GM12878 (cell line): Measurements from ENCODE around the gene CDH15. TPM values are rescaled to one million over a fixed set of nuclear protein-coding genes. Genes with fewer than 3 reads are reported as not detected.

ENCODE experiments used
- ATAC-seq: fragments of 200-7000 bp; cut with Tn5 transposase; 3 replicates; pipeline ENCODE4 v1.9.1; 2020; ENCODE audit warnings: mild to moderate bottlenecking, moderate library complexity
- BruUV-seq: library from RNA; stranded (reverse); fragments of 400-500 nt; replicated peaks from 2 replicates; lab custom pipeline; 2021; lab: Mats Ljungman, UMichigan
- CTCF ChIA-PET: fragments of 300-600 bp; sonication (Branson Sonifier 250); formaldehyde crosslinking; extraction: SDS; loops from one replicate; lab custom pipeline; 2021; ENCODE audit warnings: inconsistent platforms; lab: Yijun Ruan, JAX
- POLR2A ChIA-PET: fragments of 350-600 bp; formaldehyde crosslinking; extraction: SDS; loops from one replicate; lab custom pipeline; 2021; ENCODE audit warnings: inconsistent platforms; lab: Charles Lee
- RAD21 ChIA-PET: fragments of 300-600 bp; sonication (Branson Sonifier 250); formaldehyde crosslinking; loops from one replicate; lab custom pipeline; 2023; ENCODE audit warnings: antibody characterized with exemption; ENCODE audit not compliant: unreplicated experiment; lab: Charles Lee
- SMC1A ChIA-PET: fragments of 300-600 bp; sonication (Branson Sonifier 250); formaldehyde crosslinking; loops from one replicate; lab custom pipeline; 2023; ENCODE audit not compliant: unreplicated experiment, uncharacterized antibody; lab: Charles Lee
- DNase-seq: peaks from one replicate; pipeline ENCODE4 v3.0.0-alpha.2; 2011; ENCODE audit warnings: low read depth, low spot score
- FAIRE-seq: peaks from 3 replicates; lab custom pipeline; 2011; peaks lifted over from hg19 to GRCh38; lab: Jason Lieb, UNC
- H2AFZ ChIP-seq: 2 replicates; pipeline ENCODE4 v1.6.0; 2011; ENCODE audit warnings: low read depth, low read length, control low read depth; ENCODE audit not compliant: control insufficient read depth
- H3K27ac ChIP-seq: 2 replicates; pipeline ENCODE4 v1.5.1; 2011; ENCODE audit warnings: control low read depth; ENCODE audit not compliant: control insufficient read depth, insufficient read depth
- H3K27me3 ChIP-seq, 2 experiments: replicated peaks in 1 of 2; 2 replicates each; pipeline versions ENCODE4 v1.6.0 to v1.6.1; 2011; ENCODE audit warnings: low read length in 1 of 2; ENCODE audit not compliant: control insufficient read depth in 2 of 2, insufficient read depth in 2 of 2
- H3K36me3 ChIP-seq, 2 experiments: 2 replicates each; pipeline ENCODE4 v1.5.1; 2011; ENCODE audit warnings: low read length in 1 of 2; ENCODE audit not compliant: control insufficient read depth in 2 of 2, insufficient read depth in 2 of 2
- H3K4me1 ChIP-seq: 2 replicates; pipeline ENCODE4 v1.6.1; 2011; ENCODE audit warnings: mild to moderate bottlenecking, low read length, moderate library complexity, mixed read lengths; ENCODE audit not compliant: control insufficient read depth, insufficient read depth
- H3K4me2 ChIP-seq: 2 replicates; pipeline ENCODE4 v1.6.0; 2011; ENCODE audit warnings: control low read depth; ENCODE audit not compliant: control insufficient read depth, insufficient read depth
- H3K4me3 ChIP-seq: fragments of 200-600 bp; sonication (generic); 2 replicates; pipeline ENCODE4 v1.5.1; 2016
- H3K79me2 ChIP-seq: 2 replicates; pipeline ENCODE4 v1.6.0; 2011; ENCODE audit warnings: low read length; ENCODE audit not compliant: control insufficient read depth, insufficient read depth
- H3K9ac ChIP-seq: 2 replicates; pipeline ENCODE4 v1.8.0; 2011; ENCODE audit warnings: low read length, control low read depth, mixed read lengths; ENCODE audit not compliant: control insufficient read depth, insufficient read depth
- H3K9me3 ChIP-seq: replicated peaks from 3 replicates; pipeline ENCODE4 v1.5.1; 2011; ENCODE audit warnings: mild to moderate bottlenecking, low read length; ENCODE audit not compliant: control insufficient read depth, insufficient read depth
- H4K20me1 ChIP-seq: 2 replicates; pipeline ENCODE4 v1.6.0; 2011; ENCODE audit not compliant: control insufficient read depth, insufficient read depth
- CUX1 ChIP-seq: IDR thresholded peaks from 2 replicates; pipeline ENCODE4 v1.6.1; 2012; ENCODE audit warnings: improper control_type of control experiment, low read depth, low read length; ENCODE audit not compliant: insufficient replicate concordance
- EED ChIP-seq: sonication (generic); IDR thresholded peaks from 2 replicates; pipeline ENCODE4 v1.6.1; 2016; ENCODE audit warnings: antibody characterized with exemption, low read depth
- JUNB ChIP-seq: IDR thresholded peaks from 2 replicates; pipeline ENCODE4 v1.6.1; 2016; ENCODE audit warnings: antibody characterized with exemption, mild to moderate bottlenecking
- NR2C1 ChIP-seq: fragments of 450-650 bp; IDR thresholded peaks from 2 replicates; pipeline ENCODE4 v1.6.1; 2017; ENCODE audit warnings: antibody characterized with exemption, mild to moderate bottlenecking, moderate library complexity
- NR2C2 ChIP-seq: IDR thresholded peaks from 2 replicates; pipeline ENCODE4 v1.6.1; 2011; ENCODE audit warnings: borderline replicate concordance, low read depth; ENCODE audit not compliant: control insufficient read depth, insufficient read length
- RBBP5 ChIP-seq: fragments of 200-600 bp; sonication (generic); conservative IDR thresholded peaks from 2 replicates; pipeline ENCODE4 v1.6.1; 2016
- SIN3A ChIP-seq: IDR thresholded peaks from 2 replicates; pipeline ENCODE4 v1.6.1; 2012; ENCODE audit warnings: low read depth, low read length, improper control_type of control experiment
- SKIL ChIP-seq: fragments of 450-650 bp; IDR thresholded peaks from 2 replicates; pipeline ENCODE4 v1.6.1; 2017; ENCODE audit warnings: mild to moderate bottlenecking, low read depth, inconsistent platforms; ENCODE audit not compliant: poor library complexity, severe bottlenecking
- TAF1 ChIP-seq: IDR thresholded peaks from 2 replicates; pipeline ENCODE4 v1.6.1; 2011; ENCODE audit warnings: mild to moderate bottlenecking, low read depth, low read length, borderline replicate concordance
- ZSCAN29 ChIP-seq: fragments of 450-650 bp; IDR thresholded peaks from 2 replicates; pipeline ENCODE4 v1.6.1; 2017; ENCODE audit warnings: mild to moderate bottlenecking, moderate library complexity
- ZZZ3 ChIP-seq: IDR thresholded peaks from 2 replicates; pipeline ENCODE4 v1.6.1; 2011; ENCODE audit warnings: low read depth; ENCODE audit not compliant: control insufficient read depth, insufficient read length
- WGBS: methylation state at CpG from one replicate; pipeline ENCODE4 v1.1.6; 2016; ENCODE audit warnings: low lambda C conversion rate; ENCODE audit not compliant: insufficient replicate concordance, insufficient coverage; ENCODE audit errors: missing lambda C conversion rate; 5-methylcytosine and 5-hydroxymethylcytosine counted together
- in situ Hi-C: fragments of 300-500 bp; cut with MboI; formaldehyde crosslinking; loops from 9 replicates; pipeline ENCODE4 v1.14.3; 2018; ENCODE audit warnings: mixed read lengths
- intact Hi-C: fragments of 100-400 bp; cut with micrococcal nuclease; formaldehyde crosslinking; loops from one replicate; pipeline ENCODE4 v1.14.2; 2022; ENCODE audit not compliant: unreplicated experiment
- polyA plus RNA-seq, 11 experiments: library from polyadenylated mRNA; depleted of rRNA in 4 of 11; unstranded in 6 of 11; stranded (reverse) in 5 of 11; fragments of >200 nt; fragmentation: Nextera tagmentation in 4 of 11; fragmentation: Illumina TruSeq in 1 of 11; extraction: Ambion mirVana in 4 of 11; extraction: Trizol in 1 of 11; gene quantifications; 1 replicate in 1 of 11; 2 replicates in 10 of 11; pipeline versions ENCODE4 v1.2.1 to v1.2.3, GENCODE V29; 2011 to 2016; ENCODE audit warnings: inconsistent platforms in 2 of 11, missing spikeins in 2 of 11, low read depth in 1 of 11
- total RNA-seq, 4 experiments: library from RNA; depleted of rRNA in 3 of 4; stranded (reverse); fragments of >200 nt in 3 of 4; fragmentation: Illumina TruSeq in 1 of 4; extraction: Trizol in 1 of 4; gene quantifications; 2 replicates each; pipeline versions ENCODE4 v1.2.1 to v1.2.3, GENCODE V29; 2013 to 2021

The CDH15 gene
- total and polyA plus RNA-seq, 10 of the 15 experiments (the other 5 are each of a cell fraction or from before 2014, with no cell fraction given): 0.02 to 0.06 TPM; not detected in 8

GRCh38 chr16:89197633-89198416 is 26.3 kb downstream of the CDH15 start (continued):
- TF ChIP-seq CUX1 (no peak), JUNB (no peak), RBBP5 (no peak), NR2C2 (no peak)
- TF ChIP-seq, all 136 proteins: peak for 0

- no peaks in the 10 kb centered on the region for H3K79me2 ChIP-seq
- no peak overlapping the region for H2AFZ ChIP-seq
- peaks cover 3% of the 10 kb centered on the region; the same call in 1 of the 3 replicates for H3K9me3 ChIP-seq
- no peak overlapping the region for H3K9ac ChIP-seq
- no peaks in the 10 kb centered on the region for H4K20me1 ChIP-seq
- POLR2A ChIA-PET: no interaction called here
- intact Hi-C loops (no loop called here), in situ Hi-C loops (no loop called here)
- H3K4me1 ChIP-seq: no peaks in the 10 kb centered on the region
- H3K27ac ChIP-seq: no peak overlapping the region
- no peak overlapping the region for H3K4me2 ChIP-seq
- 58% methylated on average over 26 of the region's 28 CpGs for WGBS
- no peak for ATAC-seq
- SMC1A ChIA-PET: interaction anchor here (0.8 kb wide), 1 partner anchor 9 kb away, joined by 3 read pairs; no protein-coding TSS in a partner anchor
- no peaks in the 10 kb centered on the region for H3K36me3 ChIP-seq
- FAIRE-seq: no peak
- RAD21 ChIA-PET: no interaction called here
- no peak overlapping the region for H3K4me3 ChIP-seq
- no TSS peak for BruUV-seq
- DNase-seq: no peak
- peaks cover 3 to 9% of the 10 kb centered on the region in 2 experiments; a peak in 3 of 4 replicates for H3K27me3 ChIP-seq
- CTCF ChIA-PET: interaction anchor here (0.7 kb wide), 1 partner anchor 19 kb away, joined by 3 read pairs; no protein-coding TSS in a partner anchor
- no peak for TF ChIP-seq TAF1
- no peak for TF ChIP-seq ZZZ3
- TF ChIP-seq NR2C1: no peak
- TF ChIP-seq ZSCAN29: no peak
- TF ChIP-seq SKIL: no peak
- TF ChIP-seq SIN3A: no peak
- TF ChIP-seq EED: no peak
Measured at GRCh38 chr16:89198417-89199240, 27.1 kb downstream of the CDH15 start.
